Vagina (tissue), 2 donors: ENCODE measurements around the gene DNAAF2.

Experiments
- CTCF ChIP-seq, 3 experiments: fragments of 450-650 bp in 2 of 3; fragments of 200-600 bp in 1 of 3; sonication (generic) in 1 of 3; IDR thresholded peaks; one replicate each; pipeline ENCODE4 v1.5.1; 2017 to 2019; ENCODE audit warnings: antibody characterized with exemption in 3 of 3, mild to moderate bottlenecking in 2 of 3, moderate library complexity in 2 of 3
- POLR2AphosphoS5 ChIP-seq, 2 donors: sonication (generic); formaldehyde crosslinking; IDR thresholded peaks; one replicate each; pipeline ENCODE4 v1.9.0; 2017; ENCODE audit warnings: antibody characterized with exemption in 2 of 2, mild to moderate bottlenecking in 2 of 2, low read depth in 1 of 2; ENCODE audit not compliant: insufficient read depth in 1 of 2

GRCh38 chr14:49679271-49679670 is 44.2 kb upstream of the DNAAF2 start:
- TF ChIP-seq CTCF (IDR thresholded peaks at IDR 0.05) (no peak), POLR2AphosphoS5 (IDR thresholded peaks at IDR 0.05; ENCODE audit: insufficient read depth in 1 of 2, low read depth in 1 of 2) (peak in 1 of 2 donors; percentile 57)
